B cell (primary cell): Measurements from ENCODE around the gene ATG2A. TPM values are rescaled to one million over a fixed set of nuclear protein-coding genes. Genes with fewer than 3 reads are reported as not detected.
A peak's percentile ranks its signal among the peaks of the same experiment; 100 is the strongest.

ENCODE experiments used
- ATAC-seq: fragments of 200-7000 bp; cut with Tn5 transposase; one replicate; pipeline ENCODE4 v1.10.0; 2021; ENCODE audit warnings: low read depth, mild to moderate bottlenecking, moderate number of reproducible peaks, moderate library complexity
- CTCF ChIA-PET: fragments of 350-600 bp; sonication (Branson Sonifier 250); formaldehyde crosslinking; loops from one replicate; lab custom pipeline; 2021; ENCODE audit warnings: antibody characterized with exemption, inconsistent platforms; lab: Charles Lee
- POLR2A ChIA-PET: fragments of 350-600 bp; sonication (Branson Sonifier 250); formaldehyde crosslinking; loops from one replicate; lab custom pipeline; 2021; ENCODE audit warnings: antibody characterized with exemption; lab: Charles Lee
- DNase-seq: peaks from one replicate; pipeline ENCODE4 v3.0.0; 2013
- H2AFZ ChIP-seq: 2 replicates; pipeline ENCODE4 v1.6.1; 2012; ENCODE audit warnings: mild to moderate bottlenecking, low read depth, low read length; ENCODE audit not compliant: insufficient read depth, poor library complexity, severe bottlenecking
- H3K27ac ChIP-seq, 2 donors: 1 replicate in 1 of 2; 2 replicates in 1 of 2; pipeline ENCODE4 v1.5.1; 2012 to 2013; ENCODE audit warnings: low read length in 2 of 2, mild to moderate bottlenecking in 2 of 2, moderate library complexity in 1 of 2
- H3K27me3 ChIP-seq, 4 experiments: fragments of 200-600 bp in 1 of 4; sonication (generic) in 1 of 4; replicated peaks in 1 of 4; 1 replicate in 2 of 4; 2 replicates in 2 of 4; pipeline versions ENCODE4 v1.6.1 to v1.7.0; 2013 to 2016; ENCODE audit warnings: low read length in 3 of 4, mild to moderate bottlenecking in 2 of 4, mixed read lengths in 1 of 4, moderate library complexity in 1 of 4; ENCODE audit not compliant: insufficient read depth in 4 of 4, control insufficient read depth in 3 of 4; ENCODE audit errors: control extremely low read depth in 1 of 4
- H3K36me3 ChIP-seq, 2 experiments: replicated peaks in 1 of 2; 1 replicate in 1 of 2; 2 replicates in 1 of 2; pipeline versions ENCODE4 v1.6.1 to v1.7.1; 2013; ENCODE audit warnings: low read length in 1 of 2; ENCODE audit not compliant: insufficient read depth in 2 of 2, control insufficient read depth in 1 of 2; ENCODE audit errors: control extremely low read depth in 1 of 2, extremely low read depth in 1 of 2
- H3K4me1 ChIP-seq, 2 donors: fragments of 200-600 bp in 1 of 2; sonication (generic) in 1 of 2; 1 replicate in 1 of 2; 2 replicates in 1 of 2; pipeline versions ENCODE4 v1.5.1 to v1.6.1; 2013 to 2017; ENCODE audit warnings: low read length in 2 of 2; ENCODE audit not compliant: control insufficient read depth in 2 of 2, insufficient read depth in 2 of 2
- H3K4me2 ChIP-seq: replicated peaks from 2 replicates; pipeline ENCODE3; 2012; ENCODE audit warnings: mild to moderate bottlenecking, low read depth, low read length; ENCODE audit not compliant: poor library complexity, severe bottlenecking
- H3K4me3 ChIP-seq, 5 experiments: fragments of 200-600 bp in 1 of 5; sonication (generic) in 1 of 5; 1 replicate in 3 of 5; 2 replicates in 2 of 5; pipeline versions ENCODE4 v1.5.1 to v1.7.0; 2011 to 2016; ENCODE audit warnings: low read length in 4 of 5, mild to moderate bottlenecking in 4 of 5, low read depth in 2 of 5, control low read depth in 1 of 5, moderate library complexity in 1 of 5; ENCODE audit not compliant: insufficient read depth in 1 of 5; ENCODE audit errors: control extremely low read depth in 1 of 5, extremely low read depth in 1 of 5
- H3K79me2 ChIP-seq: fragments of 200-600 bp; sonication (generic); one replicate; pipeline ENCODE4 v1.6.0; 2016; ENCODE audit warnings: low read length; ENCODE audit not compliant: control insufficient read depth, insufficient read depth
- H3K9ac ChIP-seq: fragments of 200-600 bp; sonication (generic); 2 replicates; pipeline ENCODE4 v1.6.1; 2017; ENCODE audit warnings: mild to moderate bottlenecking, low read length, moderate library complexity
- H3K9me3 ChIP-seq, 3 donors: one replicate each; pipeline versions ENCODE4 v1.6.1 to v1.7.1; 2013; ENCODE audit warnings: low read length in 2 of 3; ENCODE audit not compliant: control insufficient read depth in 2 of 3, insufficient read depth in 1 of 3; ENCODE audit errors: control extremely low read depth in 1 of 3
- H4K20me1 ChIP-seq: 2 replicates; pipeline ENCODE4 v1.6.0; 2012; ENCODE audit warnings: mild to moderate bottlenecking, low read length; ENCODE audit not compliant: insufficient read depth, control insufficient read depth, poor library complexity, severe bottlenecking
- H3K27ac Mint-ChIP-seq: one replicate; pipeline ENCODE4 v1.8.0; 2021; ENCODE audit warnings: mixed read lengths
- H3K27me3 Mint-ChIP-seq: one replicate; pipeline ENCODE4 v1.8.0; 2021; ENCODE audit warnings: mixed read lengths
- H3K4me1 Mint-ChIP-seq: one replicate; pipeline ENCODE4 v1.8.0; 2021; ENCODE audit warnings: mixed read lengths
- H3K4me3 Mint-ChIP-seq: one replicate; pipeline ENCODE4 v1.8.0; 2021; ENCODE audit warnings: mixed read lengths
- H3K9me3 Mint-ChIP-seq: one replicate; pipeline ENCODE4 v1.8.0; 2022; ENCODE audit warnings: mixed read lengths; ENCODE audit not compliant: insufficient read depth
- CTCF ChIP-seq: fragments of 200-600 bp; IDR thresholded peaks from one replicate; pipeline ENCODE4 v1.8.0; 2022; ENCODE audit warnings: antibody characterized with exemption, mild to moderate bottlenecking
- EZH2 ChIP-seq: IDR thresholded peaks from 2 replicates; pipeline ENCODE4 v1.6.1; 2012; ENCODE audit warnings: borderline replicate concordance, low read depth, mild to moderate bottlenecking, moderate library complexity, low read length; ENCODE audit not compliant: insufficient read depth, poor library complexity, severe bottlenecking
- whole genome bisulfite sequencing: methylation state at CpG from one replicate; pipeline ENCODE4 v1.1.5; 2013; ENCODE audit warnings: missing lambda C conversion rate; ENCODE audit not compliant: insufficient coverage; 5-methylcytosine and 5-hydroxymethylcytosine counted together
- intact Hi-C: fragments of 100-400 bp; cut with micrococcal nuclease; formaldehyde crosslinking; loops from one replicate; pipeline ENCODE4 v1.10.0; 2022
- polyA plus RNA-seq: library from polyadenylated mRNA; depleted of rRNA; stranded (reverse); fragments of >200 nt; gene quantifications from 2 replicates; pipeline ENCODE4 v1.2.3, GENCODE V29; 2012
- total RNA-seq, 2 donors: library from RNA; stranded (reverse); fragments of 120-200 nt in 1 of 2; gene quantifications; 1 replicate in 1 of 2; 2 replicates in 1 of 2; pipeline versions ENCODE4 v1.2.3 to v1.2.4, GENCODE V29; 2013 to 2022

The ATG2A gene
- total and polyA plus RNA-seq, 2 donors (not counting 1 experiment from before 2014, with no cell fraction given) = 24.3 to 38.6 TPM

- Histone ChIP-seq H4K20me1 (peaks cover 47% of the 10 kb centered on the region), H3K9ac (peak overlapping the region; percentile 57), H3K9me3 (peaks cover 0 to 8% (median 0%) of the 10 kb centered on the region in 3 donors), H3K4me3 (peak overlapping the region in 3 of 5 experiments; percentile 25 to 40 (median 28)), H3K79me2 (peaks cover 100% of the 10 kb centered on the region), H3K27ac (peak overlapping the region; percentile 74 to 87), H3K36me3 (peaks cover 0 to 44% of the 10 kb centered on the region in 2 experiments), H3K4me1 (peaks cover 93 to 99% of the 10 kb centered on the region in 2 donors), H2AFZ (no peak overlapping the region), H3K27me3 (no peaks in the 10 kb centered on the region), H3K4me2 (peak overlapping the region; percentile 73)
- TF ChIP-seq EZH2 = no peak
- TF ChIP-seq CTCF = no peak
- ATAC-seq (no peak), DNase-seq (peak; percentile 43)
- peaks cover 90% of the 10 kb centered on the region for H3K4me1 Mint-ChIP-seq
- peak overlapping the region; percentile 90 for H3K27ac Mint-ChIP-seq
- intact Hi-C loops = loop anchor here (1.0 kb wide), 2 partner anchors 13 to 14 kb away; partner anchors contain the start of gene EHD1
- H3K4me3 Mint-ChIP-seq = peak overlapping the region; percentile 77
- no peaks in the 10 kb centered on the region for H3K9me3 Mint-ChIP-seq
- POLR2A ChIA-PET = interaction anchor here (0.6 to 10.5 kb wide), 9 partner anchors 8 to 633 kb away, joined by 3 to 150 read pairs (median 5); partner anchors contain the start of genes EHD1 and SF1
- H3K27me3 Mint-ChIP-seq = no peaks in the 10 kb centered on the region
- 45% methylated on average over 12 of the region's 18 CpGs for WGBS
- CTCF ChIA-PET = interaction anchor here (0.6 to 29.2 kb wide), 4 partner anchors 14 to 258 kb away, joined by 3 to 1254 read pairs (median 173); partner anchors contain the start of genes CDC42BPG and EHD1
Measured at GRCh38 chr11:64864473-64865285, 52.3 kb downstream of the ATG2A start.

- H3K4me2 ChIP-seq = peak overlapping the region; percentile 73
- H3K27me3 ChIP-seq = no peaks in the 10 kb centered on the region
- TF ChIP-seq EZH2 (no peak), CTCF (no peak)
- Mint-ChIP-seq H3K9me3 (no peaks in the 10 kb centered on the region), H3K4me3 (peak overlapping the region; percentile 77), H3K27ac (peak overlapping the region; percentile 90), H3K27me3 (no peaks in the 10 kb centered on the region), H3K4me1 (peaks cover 90% of the 10 kb centered on the region)
- H3K9ac ChIP-seq = peak overlapping the region; percentile 57
- DNase-seq (no peak), ATAC-seq (no peak)
- H3K36me3 ChIP-seq = peaks cover 0 to 42% of the 10 kb centered on the region in 2 experiments
- WGBS = 75% methylated on average over 9 of the region's 9 CpGs
- peaks cover 93 to 99% of the 10 kb centered on the region in 2 donors for H3K4me1 ChIP-seq
- no peak overlapping the region for H2AFZ ChIP-seq
- H3K9me3 ChIP-seq = peaks cover 0 to 8% (median 0%) of the 10 kb centered on the region in 3 donors
- POLR2A ChIA-PET = interaction anchor here (0.8 to 10.5 kb wide), 5 partner anchors 8 to 79 kb away, joined by 4 to 150 read pairs (median 9); partner anchors contain the start of gene EHD1
- peak overlapping the region; percentile 74 to 87 for H3K27ac ChIP-seq
- H3K79me2 ChIP-seq = peaks cover 99% of the 10 kb centered on the region
- CTCF ChIA-PET = interaction anchor here (0.6 to 29.2 kb wide), 4 partner anchors 14 to 259 kb away, joined by 3 to 1254 read pairs (median 173); partner anchors contain the start of genes CDC42BPG and EHD1
- peaks cover 41% of the 10 kb centered on the region for H4K20me1 ChIP-seq
- intact Hi-C loops = no loop called here
- peak overlapping the region in 1 of 5 experiments; percentile 2 for H3K4me3 ChIP-seq
Measured at GRCh38 chr11:64864135-64864472, 52.9 kb downstream of the ATG2A start.
